Large intestine (tissue), 3 donors: ENCODE results near the gene GPR31. TPM values are rescaled to one million over a fixed set of nuclear protein-coding genes. Genes with fewer than 3 reads are reported as not detected.
"Not testable (repeated sequence)": the region's sequence is repeated elsewhere in the genome, so short reads cannot be mapped to it uniquely, and the experiment has no call there.

Experiments used
- DNase-seq, 2 donors: peaks; one replicate each; pipeline versions ENCODE4 v3.0.0 to v3.0.0-alpha.2; 2013
- H3K27ac ChIP-seq: one replicate; pipeline ENCODE4 v1.5.1; 2013; ENCODE audit warnings: low read length
- H3K27me3 ChIP-seq: 2 replicates; pipeline ENCODE4 v1.6.1; 2013; ENCODE audit warnings: low read length; ENCODE audit not compliant: control insufficient read depth, insufficient read depth
- H3K36me3 ChIP-seq: 2 replicates; pipeline ENCODE4 v1.6.1; 2013; ENCODE audit warnings: low read length; ENCODE audit not compliant: control insufficient read depth, insufficient read depth
- H3K4me1 ChIP-seq: one replicate; pipeline ENCODE4 v1.6.1; 2013; ENCODE audit warnings: low read length; ENCODE audit not compliant: control insufficient read depth, insufficient read depth
- H3K4me3 ChIP-seq: one replicate; pipeline ENCODE4 v1.5.1; 2013; ENCODE audit warnings: low read length
- H3K9me3 ChIP-seq: one replicate; pipeline ENCODE4 v1.6.1; 2013; ENCODE audit warnings: mild to moderate bottlenecking, low read depth, low read length, moderate library complexity; ENCODE audit not compliant: control insufficient read depth
- WGBS: methylation state at CpG from one replicate; pipeline ENCODE4 v1.1.5; 2013; ENCODE audit warnings: low lambda C conversion rate; ENCODE audit not compliant: insufficient coverage; 5-methylcytosine and 5-hydroxymethylcytosine counted together
- polyA plus RNA-seq: library from polyadenylated mRNA; unstranded; fragments of 120-200 nt; gene quantifications from one replicate; pipeline ENCODE4 v1.2.1, GENCODE V29; 2013

Gene GPR31
- polyA plus RNA-seq, 1 donor = 0.36 TPM

DNA sequence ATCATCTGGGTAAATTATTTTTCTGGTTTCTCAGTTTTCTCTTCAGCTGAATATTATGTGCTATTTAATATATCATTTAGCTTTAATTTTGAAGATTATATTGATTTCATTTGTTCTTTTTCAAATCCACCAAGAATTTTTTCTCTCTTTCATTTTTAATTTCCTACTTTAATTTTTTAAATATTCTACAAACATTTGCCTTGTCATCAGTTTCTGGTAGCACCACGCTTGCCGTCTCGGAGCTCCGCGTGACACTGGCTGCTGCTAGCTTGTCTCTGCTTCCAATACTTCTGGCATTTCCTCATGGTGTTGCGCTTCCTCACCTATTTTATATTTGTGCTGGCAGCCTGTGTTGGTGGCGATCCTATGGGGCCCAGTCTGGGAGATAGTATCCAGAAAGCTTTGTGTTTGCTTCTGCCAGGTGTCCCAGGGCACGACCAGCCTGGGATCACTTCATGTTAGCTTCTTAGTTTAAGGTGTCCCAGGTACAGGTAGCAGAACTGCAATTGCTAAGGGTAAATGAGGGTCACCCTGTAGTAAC, 33.3 kb upstream of the GPR31 start:
- H3K4me3 ChIP-seq, H3K4me1 ChIP-seq, H3K36me3 ChIP-seq, H3K27me3 ChIP-seq, H3K27ac ChIP-seq, H3K9me3 ChIP-seq, DNase-seq: not testable (repeated sequence)
- WGBS = no CpG with 5 or more reads among the region's 8 CpGs

DNA sequence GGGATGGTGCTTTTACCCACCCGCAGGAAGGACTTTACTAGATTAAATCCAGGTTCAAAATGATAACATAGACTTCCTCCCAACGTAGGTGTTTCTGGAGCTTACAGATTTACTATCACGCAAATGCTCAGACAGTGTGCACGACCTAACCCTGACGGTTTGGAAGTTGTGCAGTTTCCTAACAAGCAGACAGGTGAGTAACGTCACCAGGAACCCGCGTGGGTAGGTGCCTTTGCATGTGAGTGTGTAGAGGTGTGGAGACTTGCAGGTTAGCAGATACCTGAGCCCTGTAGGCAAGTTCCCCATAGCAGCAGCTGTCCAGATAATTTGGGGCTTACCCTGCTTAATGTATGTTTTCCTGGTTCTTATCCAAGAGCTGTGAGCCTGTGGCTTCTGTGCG, 29.5 kb upstream of the GPR31 start:
- DNase-seq, H3K4me1 ChIP-seq, H3K9me3 ChIP-seq, H3K27ac ChIP-seq, H3K27me3 ChIP-seq, H3K36me3 ChIP-seq, H3K4me3 ChIP-seq: not testable (repeated sequence)
- no CpG with 5 or more reads among the region's 9 CpGs for WGBS

DNA sequence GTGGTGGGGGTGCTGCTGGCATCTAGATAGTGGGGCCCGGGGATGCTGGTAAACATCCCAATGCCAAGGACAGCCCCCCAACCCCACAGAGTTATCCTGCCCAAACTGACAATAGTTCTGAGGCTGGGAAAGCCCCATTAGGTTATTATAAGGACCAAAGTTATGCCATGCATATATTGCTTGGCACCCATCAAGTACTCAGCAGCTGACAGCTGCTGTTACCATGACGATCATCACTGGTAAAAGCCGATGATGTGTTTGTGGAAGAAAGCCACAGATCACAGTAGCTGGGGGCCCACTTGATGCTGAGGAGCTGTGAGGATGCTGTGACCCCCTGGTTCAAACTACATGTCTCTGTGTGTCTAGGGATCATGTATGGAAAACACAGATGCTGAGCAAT, 27.3 kb upstream of the GPR31 start:
- not testable (repeated sequence) for H3K36me3 ChIP-seq, H3K4me1 ChIP-seq, H3K9me3 ChIP-seq, H3K27me3 ChIP-seq, H3K27ac ChIP-seq, DNase-seq, H3K4me3 ChIP-seq
- WGBS = no CpG with 5 or more reads among the region's 3 CpGs

DNA sequence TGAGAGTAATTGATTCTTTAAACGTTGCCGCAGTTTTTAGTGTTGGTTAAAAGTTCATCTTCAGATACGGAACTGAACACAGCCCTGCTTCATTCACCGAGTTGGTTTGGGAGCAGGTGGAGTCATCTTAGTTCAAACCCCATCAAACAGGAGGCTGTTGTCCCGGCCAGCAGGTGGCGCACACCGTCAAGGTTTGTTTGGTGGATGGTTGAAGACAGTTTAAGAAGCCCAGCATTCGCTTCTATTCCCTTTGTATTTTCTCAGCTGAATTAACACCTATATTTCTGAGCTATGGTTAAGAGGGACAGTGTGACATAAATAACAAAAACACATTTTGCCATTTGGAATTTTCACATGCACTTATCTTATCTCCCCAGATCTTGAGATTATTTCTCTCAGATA, 25.1 kb upstream of the GPR31 start:
- WGBS = no CpG with 5 or more reads among the region's 8 CpGs
- not testable (repeated sequence) for H3K36me3 ChIP-seq, DNase-seq, H3K27me3 ChIP-seq, H3K4me3 ChIP-seq, H3K27ac ChIP-seq, H3K4me1 ChIP-seq, H3K9me3 ChIP-seq

DNA sequence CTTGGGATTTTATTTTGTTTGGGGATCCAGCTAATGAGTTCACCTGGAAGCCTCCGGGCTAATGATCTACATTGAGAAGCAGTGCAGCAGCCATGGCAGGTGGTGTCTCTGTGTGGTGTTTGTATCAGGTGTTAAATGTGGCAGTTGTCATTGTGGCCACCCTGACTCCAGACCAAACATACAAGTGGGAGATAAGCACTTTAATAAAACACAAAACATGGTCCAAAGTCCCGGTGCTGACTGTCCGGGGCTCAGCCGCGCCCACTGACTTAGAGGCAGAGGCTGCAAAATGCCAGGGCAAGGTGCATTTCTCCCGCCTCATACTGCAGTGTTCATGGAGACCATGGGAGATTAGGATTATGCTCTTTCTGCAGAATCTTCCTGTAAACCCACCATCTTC, 23.6 kb upstream of the GPR31 start:
- not testable (repeated sequence) for DNase-seq, H3K4me1 ChIP-seq, H3K27me3 ChIP-seq, H3K27ac ChIP-seq, H3K36me3 ChIP-seq, H3K4me3 ChIP-seq, H3K9me3 ChIP-seq
- WGBS = no CpG with 5 or more reads among the region's 6 CpGs

DNA sequence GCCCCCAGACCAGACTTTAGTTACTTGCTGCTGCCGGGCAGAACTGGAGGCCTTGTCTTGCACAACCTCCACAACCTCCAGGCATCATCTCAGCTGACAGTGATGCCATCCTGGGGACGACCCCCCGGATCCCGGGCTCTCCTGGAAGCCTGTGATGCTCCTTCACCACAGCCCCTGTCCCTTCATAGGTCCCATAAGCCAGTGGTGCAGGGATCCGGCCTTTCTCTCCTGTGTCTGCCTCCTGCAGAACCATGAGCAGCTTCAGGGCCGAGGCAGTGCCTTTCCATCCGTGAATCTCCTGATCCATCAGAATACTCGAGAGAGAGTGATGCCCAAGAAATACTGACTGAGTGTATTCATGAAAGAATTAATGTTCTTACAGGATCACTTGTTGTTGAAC, 22.3 kb upstream of the GPR31 start:
- not testable (repeated sequence) for H3K27ac ChIP-seq, H3K27me3 ChIP-seq, H3K36me3 ChIP-seq, H3K9me3 ChIP-seq, H3K4me1 ChIP-seq, H3K4me3 ChIP-seq, DNase-seq
- no CpG with 5 or more reads among the region's 8 CpGs for WGBS

DNA sequence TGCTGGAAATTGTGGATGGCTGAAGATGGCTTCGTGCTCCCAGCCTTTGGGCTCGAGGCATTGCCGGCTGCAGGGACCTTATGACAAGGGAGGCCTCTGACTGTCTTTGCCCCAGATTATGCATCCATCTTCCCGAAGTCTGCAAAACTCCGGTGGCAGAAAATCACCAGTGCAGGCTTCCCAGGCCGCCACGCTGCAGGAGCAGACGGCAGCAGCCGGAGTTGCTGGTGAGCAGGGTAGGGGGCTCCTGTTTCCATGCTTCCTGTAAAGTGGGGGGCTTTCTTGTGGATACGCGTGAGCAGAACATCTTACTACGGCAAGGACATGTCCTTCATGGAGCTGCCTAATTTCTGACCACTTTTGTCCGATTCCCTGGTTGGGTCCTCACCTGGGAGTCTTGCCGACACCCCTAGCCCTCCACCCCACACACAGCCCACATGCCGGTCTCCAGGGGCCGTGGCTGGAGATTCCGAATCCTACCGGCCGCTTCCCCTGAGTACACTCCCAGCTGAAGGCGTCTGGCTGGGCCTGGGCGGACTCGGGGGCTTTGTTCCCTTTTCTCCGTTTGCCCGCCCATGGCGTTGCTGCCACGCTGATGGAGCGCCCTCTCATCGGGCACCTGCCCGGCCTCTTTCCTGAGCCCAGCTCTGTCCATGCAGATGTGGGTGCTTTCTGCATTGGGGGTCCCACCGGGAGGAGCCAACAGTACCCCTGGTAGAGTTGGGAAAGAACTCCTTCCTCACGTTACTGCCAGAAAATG, 21.3 kb upstream of the GPR31 start:
- not testable (repeated sequence) for H3K4me3 ChIP-seq, H3K36me3 ChIP-seq, H3K4me1 ChIP-seq, H3K27me3 ChIP-seq, DNase-seq, H3K9me3 ChIP-seq, H3K27ac ChIP-seq
- no CpG with 5 or more reads among the region's 31 CpGs for WGBS

DNA sequence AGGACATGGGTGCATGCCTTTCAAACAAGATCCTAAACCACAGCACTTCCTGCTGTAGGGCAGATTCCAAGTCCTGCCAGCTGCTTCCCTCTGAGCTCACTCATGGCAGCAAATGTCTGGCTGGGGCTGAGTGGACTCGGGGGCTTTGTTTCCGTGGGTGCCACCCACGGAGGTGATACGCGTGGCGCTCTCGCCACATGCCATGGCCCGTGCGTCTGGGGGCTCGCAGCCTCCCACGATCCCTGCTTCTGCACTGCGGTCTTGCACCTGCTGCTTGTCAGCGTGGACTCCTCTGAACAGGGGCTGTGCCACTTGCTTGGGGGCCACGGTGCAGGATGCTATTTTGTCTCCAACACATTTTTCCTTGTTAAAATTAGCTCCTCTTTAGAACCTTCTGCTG, 19.5 kb upstream of the GPR31 start:
- not testable (repeated sequence) for H3K27me3 ChIP-seq, DNase-seq, H3K27ac ChIP-seq, H3K4me1 ChIP-seq, H3K9me3 ChIP-seq, H3K36me3 ChIP-seq, H3K4me3 ChIP-seq
- WGBS = no CpG with 5 or more reads among the region's 14 CpGs

DNA sequence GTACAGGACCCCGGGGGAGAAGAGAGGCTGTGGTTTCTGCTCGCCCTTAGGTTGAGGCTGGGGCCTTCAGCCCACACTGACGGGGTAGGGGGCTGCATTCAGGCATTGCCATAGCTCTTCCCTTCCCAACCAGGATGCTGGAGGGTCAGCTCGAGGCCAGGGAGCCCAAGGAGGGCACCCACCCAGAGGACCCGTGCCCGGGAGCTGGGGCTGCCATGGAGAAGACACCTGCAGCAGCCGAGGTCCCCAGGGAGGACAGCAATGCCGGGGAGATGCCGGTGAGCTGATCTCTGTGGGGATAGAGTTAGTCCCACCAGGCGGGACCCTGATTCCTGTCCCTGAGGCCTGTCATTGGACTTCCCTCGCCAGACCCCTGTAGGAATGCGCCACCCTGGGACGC, 14.2 kb upstream of the GPR31 start:
- not testable (repeated sequence) for DNase-seq, H3K27me3 ChIP-seq, H3K9me3 ChIP-seq, H3K4me3 ChIP-seq, H3K4me1 ChIP-seq, H3K36me3 ChIP-seq, H3K27ac ChIP-seq
- no CpG with 5 or more reads among the region's 13 CpGs for WGBS

DNA sequence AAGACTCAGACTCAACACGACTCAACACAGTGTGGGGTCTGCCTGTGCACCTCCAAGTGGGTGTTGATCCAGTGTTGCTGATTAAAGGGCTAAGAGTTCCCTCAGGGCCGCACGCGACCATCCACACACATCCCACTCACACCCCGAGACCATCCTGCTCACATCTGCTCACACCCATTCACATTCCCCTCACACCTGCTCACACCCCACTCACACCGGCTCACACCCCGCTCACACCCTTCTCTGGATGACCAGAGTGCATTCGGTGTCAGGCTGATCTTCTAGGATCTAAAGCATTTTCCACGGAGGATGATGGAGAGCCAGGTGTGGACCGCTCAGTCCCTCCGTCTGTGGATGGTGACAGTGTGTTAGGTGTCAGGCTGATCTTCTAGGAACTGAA, 13.5 kb upstream of the GPR31 start:
- H3K36me3 ChIP-seq, H3K4me1 ChIP-seq, H3K9me3 ChIP-seq, DNase-seq, H3K27ac ChIP-seq, H3K4me3 ChIP-seq, H3K27me3 ChIP-seq: not testable (repeated sequence)
- 80% methylated on average over 1 of the region's 11 CpGs for WGBS

DNA sequence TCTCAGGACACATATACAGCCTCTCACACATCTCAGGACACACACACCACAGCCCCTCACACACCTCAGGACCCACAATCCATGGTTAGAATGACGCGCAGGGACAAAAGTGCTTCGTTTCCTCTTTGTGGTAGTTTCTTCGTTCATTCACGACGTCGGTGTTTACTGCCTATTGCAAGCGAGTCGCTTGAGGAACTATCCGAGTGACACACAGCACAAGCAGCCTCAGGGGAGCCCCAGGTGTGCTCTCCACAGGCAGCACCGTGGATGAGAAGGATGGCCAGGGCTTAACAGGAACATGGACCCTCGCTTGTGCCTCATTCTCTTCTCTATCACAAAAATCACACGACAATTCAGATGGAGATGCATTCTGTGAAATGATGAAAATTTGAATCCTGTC, 12.1 kb upstream of the GPR31 start:
- H3K27ac ChIP-seq, H3K4me1 ChIP-seq, DNase-seq, H3K4me3 ChIP-seq, H3K9me3 ChIP-seq, H3K27me3 ChIP-seq, H3K36me3 ChIP-seq: not testable (repeated sequence)
- WGBS = no CpG with 5 or more reads among the region's 13 CpGs
